GM10847 (cell line): ENCODE measurements around the gene NOS3.

Source experiments
- POLR2A ChIP-seq: IDR thresholded peaks from 2 replicates; pipeline ENCODE4 v1.6.1; 2011; ENCODE audit not compliant: insufficient read length; ENCODE audit errors: extremely low read depth

NOS3 gene

GRCh38 chr7:150996376-150997074, 5.7 kb downstream of the NOS3 start:
- TF ChIP-seq POLR2A, result no peak

DNA sequence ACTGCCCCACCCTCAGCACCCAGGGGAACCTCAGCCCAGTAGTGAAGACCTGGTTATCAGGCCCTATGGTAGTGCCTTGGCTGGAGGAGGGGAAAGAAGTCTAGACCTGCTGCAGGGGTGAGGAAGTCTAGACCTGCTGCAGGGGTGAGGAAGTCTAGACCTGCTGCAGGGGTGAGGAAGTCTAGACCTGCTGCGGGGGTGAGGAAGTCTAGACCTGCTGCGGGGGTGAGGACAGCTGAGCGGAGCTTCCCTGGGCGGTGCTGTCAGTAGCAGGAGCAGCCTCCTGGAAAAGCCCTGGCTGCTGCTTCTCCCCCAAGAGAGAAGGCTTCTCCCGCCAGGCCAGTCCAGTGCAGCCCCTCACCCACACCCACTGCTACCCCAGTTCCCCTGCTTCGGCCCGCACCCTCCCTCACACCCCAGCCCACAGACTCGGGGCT, 6.3 kb downstream of the NOS3 start:
- no peak for TF ChIP-seq POLR2A

GRCh38 chr7:150997817-150998216, 7.0 kb downstream of the NOS3 start:
- no peak for TF ChIP-seq POLR2A

GRCh38 chr7:150998341-150998740, 7.5 kb downstream of the NOS3 start:
- TF ChIP-seq POLR2A, result no peak

- TF ChIP-seq POLR2A, result no peak
Measured at GRCh38 chr7:150999001-150999400, 8.2 kb downstream of the NOS3 start.

GRCh38 chr7:150999497-151000230, 8.8 kb downstream of the NOS3 start:
- no peak for TF ChIP-seq POLR2A

DNA sequence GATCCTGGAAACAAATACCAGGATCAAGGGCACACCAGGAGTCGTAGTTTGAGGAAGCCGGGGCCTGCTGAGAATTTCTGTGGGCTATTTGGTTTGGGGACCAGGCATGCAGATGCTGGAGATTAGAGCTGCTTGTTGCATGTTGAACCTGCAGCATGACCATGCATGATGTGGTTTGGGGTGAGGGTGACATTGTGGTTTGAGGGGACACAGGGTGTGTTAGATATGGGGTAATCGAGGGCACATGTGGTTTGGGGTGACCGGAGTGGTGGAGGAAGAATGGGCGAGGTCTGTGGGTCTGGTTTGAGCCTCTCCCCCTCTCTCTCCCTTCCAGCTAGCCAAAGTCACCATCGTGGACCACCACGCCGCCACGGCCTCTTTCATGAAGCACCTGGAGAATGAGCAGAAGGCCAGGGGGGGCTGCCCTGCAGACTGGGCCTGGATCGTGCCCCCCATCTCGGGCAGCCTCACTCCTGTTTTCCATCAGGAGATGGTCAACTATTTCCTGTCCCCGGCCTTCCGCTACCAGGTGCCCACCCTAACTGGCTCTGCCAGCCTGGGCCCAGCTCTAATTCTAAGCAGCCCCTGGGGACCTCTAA, 10.2 kb downstream of the NOS3 start:
- no peak for TF ChIP-seq POLR2A

DNA sequence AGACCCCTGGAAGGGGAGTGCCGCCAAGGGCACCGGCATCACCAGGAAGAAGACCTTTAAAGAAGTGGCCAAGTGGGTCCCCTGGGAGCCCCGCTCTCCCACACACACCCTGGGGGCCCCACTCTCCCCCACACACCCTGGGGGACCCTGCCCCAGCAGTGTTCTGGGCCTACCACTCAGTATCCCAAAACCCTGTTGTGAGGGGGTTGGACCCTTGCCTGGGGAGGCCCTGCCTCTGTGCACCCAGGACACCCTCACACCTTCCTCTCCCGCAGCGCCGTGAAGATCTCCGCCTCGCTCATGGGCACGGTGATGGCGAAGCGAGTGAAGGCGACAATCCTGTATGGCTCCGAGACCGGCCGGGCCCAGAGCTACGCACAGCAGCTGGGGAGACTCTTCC, 10.7 kb downstream of the NOS3 start:
- no peak for TF ChIP-seq POLR2A

GRCh38 chr7:151003572-151003971, 12.8 kb downstream of the NOS3 start:
- no peak for TF ChIP-seq POLR2A

GRCh38 chr7:151005566-151005965, 14.7 kb downstream of the NOS3 start:
- no peak for TF ChIP-seq POLR2A

DNA sequence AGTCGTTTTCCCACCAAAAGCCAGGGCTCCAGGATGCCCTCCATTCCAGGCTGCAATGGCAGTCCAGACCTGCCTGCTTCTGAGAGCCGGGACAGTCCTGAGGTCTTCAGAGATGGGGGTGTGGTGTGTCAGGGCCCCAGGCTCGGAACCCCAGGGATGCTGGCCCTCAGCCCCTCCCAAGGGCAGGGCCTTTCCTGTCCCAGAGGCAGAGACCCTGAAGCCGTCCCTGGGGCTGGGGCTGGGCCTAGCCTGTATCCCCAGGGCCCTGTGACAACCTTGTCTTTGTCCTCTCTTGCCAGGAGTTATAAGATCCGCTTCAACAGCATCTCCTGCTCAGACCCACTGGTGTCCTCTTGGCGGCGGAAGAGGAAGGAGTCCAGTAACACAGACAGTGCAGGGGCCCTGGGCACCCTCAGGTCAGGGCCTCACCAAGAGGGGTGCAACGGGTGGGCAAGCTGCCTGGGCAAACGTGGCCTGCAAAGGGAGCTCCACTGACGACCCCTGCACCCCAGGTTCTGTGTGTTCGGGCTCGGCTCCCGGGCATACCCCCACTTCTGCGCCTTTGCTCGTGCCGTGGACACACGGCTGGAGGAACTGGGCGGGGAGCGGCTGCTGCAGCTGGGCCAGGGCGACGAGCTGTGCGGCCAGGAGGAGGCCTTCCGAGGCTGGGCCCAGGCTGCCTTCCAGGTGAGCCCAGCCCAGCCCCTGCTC, 15.9 kb downstream of the NOS3 start:
- no peak for TF ChIP-seq POLR2A

DNA sequence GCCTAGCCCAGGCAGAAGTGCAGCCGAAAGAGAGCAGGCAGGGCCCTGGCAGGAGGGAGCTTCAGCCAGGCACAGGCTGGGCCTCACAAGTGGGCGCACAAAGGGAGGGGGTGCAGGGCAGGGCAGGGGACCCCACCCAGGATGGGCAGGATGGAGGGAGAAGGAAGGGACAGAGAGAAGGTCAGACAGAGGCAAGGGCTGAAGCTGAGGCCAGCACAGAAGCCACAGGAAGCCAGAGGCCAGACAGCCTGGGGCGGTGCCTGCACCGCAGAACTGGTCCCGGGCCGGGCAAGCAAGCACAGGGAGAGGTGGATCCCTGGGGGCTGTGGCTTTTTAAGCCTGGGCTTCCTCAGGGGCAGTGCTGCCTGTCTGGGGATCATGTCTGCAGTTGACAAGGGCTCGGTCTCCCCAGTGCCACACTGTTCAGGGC, 16.7 kb downstream of the NOS3 start:
- no peak for TF ChIP-seq POLR2A

DNA sequence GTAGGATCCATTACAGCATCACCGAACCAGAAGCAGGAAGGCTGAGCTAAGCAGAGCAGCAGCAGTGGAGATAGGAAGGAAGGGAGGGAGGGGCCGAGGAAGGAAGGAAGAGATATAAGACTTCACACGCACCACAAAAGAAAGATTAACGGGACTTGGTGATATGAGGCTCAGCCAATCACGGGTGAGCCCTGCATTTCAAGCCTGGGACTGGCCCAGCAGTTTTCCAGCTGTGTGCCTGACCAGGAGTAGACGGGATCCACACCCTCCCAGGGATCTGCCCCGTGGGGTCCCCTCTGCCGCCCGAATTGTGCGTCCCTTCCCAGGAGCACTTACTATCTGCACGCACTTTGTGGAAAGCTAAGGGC, 17.3 kb downstream of the NOS3 start:
- no peak for TF ChIP-seq POLR2A

GRCh38 chr7:151008511-151009323, 17.9 kb downstream of the NOS3 start:
- no peak for TF ChIP-seq POLR2A
